GM19025 (cell line): ENCODE data around the gene GRAMD4.

ENCODE experiments used
- ATAC-seq: cut with Tn5 transposase; IDR thresholded peaks from one replicate; pipeline ENCODE4 v1.9.1; 2021; ENCODE audit warnings: mild to moderate bottlenecking, low read depth, moderate library complexity; ENCODE audit not compliant: unreplicated experiment

The GRAMD4 gene

GRCh38 chr22:46596032-46596441, 24.1 kb upstream of the GRAMD4 start:
- no peak for ATAC-seq

- no peak for ATAC-seq
These were observed 23.4 kb upstream of the GRAMD4 start for GRCh38 chr22:46596819-46597218.

- no peak for ATAC-seq
These were observed 22.0 kb upstream of the GRAMD4 start for GRCh38 chr22:46598224-46598623.

- ATAC-seq = no peak
These were observed 21.3 kb upstream of the GRAMD4 start for GRCh38 chr22:46598737-46599424.

- no peak for ATAC-seq
These were observed 19.9 kb upstream of the GRAMD4 start for GRCh38 chr22:46600273-46600796.

GRCh38 chr22:46602025-46602424, 18.2 kb upstream of the GRAMD4 start:
- no peak for ATAC-seq

GRCh38 chr22:46604306-46604690, 15.9 kb upstream of the GRAMD4 start:
- ATAC-seq = no peak

GRCh38 chr22:46605117-46605516, 15.1 kb upstream of the GRAMD4 start:
- no peak for ATAC-seq

GRCh38 chr22:46606886-46607285, 13.3 kb upstream of the GRAMD4 start:
- ATAC-seq = no peak

- ATAC-seq = no peak
These were observed 12.6 kb upstream of the GRAMD4 start for GRCh38 chr22:46607483-46608114.

- ATAC-seq = no peak
These were observed 11.0 kb upstream of the GRAMD4 start for GRCh38 chr22:46609175-46609690.

- ATAC-seq = no peak
These were observed 10.4 kb upstream of the GRAMD4 start for GRCh38 chr22:46609724-46610201.

- ATAC-seq = no peak
These were observed 9.8 kb upstream of the GRAMD4 start for GRCh38 chr22:46610356-46610755.

- ATAC-seq = no peak
These were observed 9.0 kb upstream of the GRAMD4 start for GRCh38 chr22:46611189-46611588.

GRCh38 chr22:46612341-46612903, 7.8 kb upstream of the GRAMD4 start:
- no peak for ATAC-seq

- ATAC-seq = no peak
These were observed 7.1 kb upstream of the GRAMD4 start for GRCh38 chr22:46612904-46613605.

- no peak for ATAC-seq
These were observed 6.6 kb upstream of the GRAMD4 start for GRCh38 chr22:46613606-46614021.

- no peak for ATAC-seq
These were observed 5.9 kb upstream of the GRAMD4 start for GRCh38 chr22:46614025-46614931.

GRCh38 chr22:46617207-46617985, 2.8 kb upstream of the GRAMD4 start:
- no peak for ATAC-seq
